ENCODE measurements around the gene ZNF746.

The ZNF746 gene

DNA sequence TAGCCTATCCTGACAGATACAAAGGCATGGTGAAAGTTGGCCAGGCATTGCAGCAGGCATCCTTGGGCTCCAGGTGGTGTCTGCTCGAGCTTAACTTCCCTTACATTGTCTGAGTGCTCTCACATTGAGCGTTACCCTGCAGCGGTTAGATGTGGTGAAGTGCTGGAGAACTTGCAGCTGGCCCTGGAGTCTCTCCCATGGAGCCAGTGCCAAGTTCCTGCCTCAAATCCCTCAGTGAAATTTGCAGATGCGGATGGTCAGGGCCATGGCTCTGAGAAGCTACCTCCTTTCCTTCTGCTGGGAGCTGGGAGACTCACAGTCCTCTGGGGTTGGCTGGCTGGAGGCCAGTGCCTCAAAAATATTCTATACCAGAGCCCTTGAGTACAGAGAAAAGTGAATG lies 3.3 kb upstream of the ZNF746 start:
- TF ChIP-seq ZNF565 (CRISPR knock-in tag; conservative IDR thresholded peaks at IDR 0.05; ENCODE audit: low read depth) = no peak
- no peak for TF ChIP-seq CSDC2 (CRISPR knock-in tag; IDR thresholded peaks at IDR 0.05)
- TF ChIP-seq ZFP30 (CRISPR knock-in tag; IDR thresholded peaks at IDR 0.05) = no peak
- no peak for TF ChIP-seq TCF4 (CRISPR knock-in tag; IDR thresholded peaks at IDR 0.05; ENCODE audit: borderline replicate concordance)
- no peak for TF ChIP-seq ZC3H10 (CRISPR knock-in tag; IDR thresholded peaks at IDR 0.05)
- no peak for TF ChIP-seq PPARA (CRISPR knock-in tag; IDR thresholded peaks at IDR 0.05; ENCODE audit: borderline replicate concordance)
- TF ChIP-seq OSR1 (CRISPR knock-in tag; IDR thresholded peaks at IDR 0.05) = no peak
- TF ChIP-seq, protein P1, sequence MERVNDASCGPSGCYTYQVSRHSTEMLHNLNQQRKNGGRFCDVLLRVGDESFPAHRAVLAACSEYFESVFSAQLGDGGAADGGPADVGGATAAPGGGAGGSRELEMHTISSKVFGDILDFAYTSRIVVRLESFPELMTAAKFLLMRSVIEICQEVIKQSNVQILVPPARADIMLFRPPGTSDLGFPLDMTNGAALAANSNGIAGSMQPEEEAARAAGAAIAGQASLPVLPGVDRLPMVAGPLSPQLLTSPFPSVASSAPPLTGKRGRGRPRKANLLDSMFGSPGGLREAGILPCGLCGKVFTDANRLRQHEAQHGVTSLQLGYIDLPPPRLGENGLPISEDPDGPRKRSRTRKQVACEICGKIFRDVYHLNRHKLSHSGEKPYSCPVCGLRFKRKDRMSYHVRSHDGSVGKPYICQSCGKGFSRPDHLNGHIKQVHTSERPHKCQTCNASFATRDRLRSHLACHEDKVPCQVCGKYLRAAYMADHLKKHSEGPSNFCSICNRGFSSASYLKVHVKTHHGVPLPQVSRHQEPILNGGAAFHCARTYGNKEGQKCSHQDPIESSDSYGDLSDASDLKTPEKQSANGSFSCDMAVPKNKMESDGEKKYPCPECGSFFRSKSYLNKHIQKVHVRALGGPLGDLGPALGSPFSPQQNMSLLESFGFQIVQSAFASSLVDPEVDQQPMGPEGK (CRISPR knock-in tag; IDR thresholded peaks at IDR 0.05; ENCODE audit: borderline replicate concordance) = no peak
- TF ChIP-seq, protein P2, sequence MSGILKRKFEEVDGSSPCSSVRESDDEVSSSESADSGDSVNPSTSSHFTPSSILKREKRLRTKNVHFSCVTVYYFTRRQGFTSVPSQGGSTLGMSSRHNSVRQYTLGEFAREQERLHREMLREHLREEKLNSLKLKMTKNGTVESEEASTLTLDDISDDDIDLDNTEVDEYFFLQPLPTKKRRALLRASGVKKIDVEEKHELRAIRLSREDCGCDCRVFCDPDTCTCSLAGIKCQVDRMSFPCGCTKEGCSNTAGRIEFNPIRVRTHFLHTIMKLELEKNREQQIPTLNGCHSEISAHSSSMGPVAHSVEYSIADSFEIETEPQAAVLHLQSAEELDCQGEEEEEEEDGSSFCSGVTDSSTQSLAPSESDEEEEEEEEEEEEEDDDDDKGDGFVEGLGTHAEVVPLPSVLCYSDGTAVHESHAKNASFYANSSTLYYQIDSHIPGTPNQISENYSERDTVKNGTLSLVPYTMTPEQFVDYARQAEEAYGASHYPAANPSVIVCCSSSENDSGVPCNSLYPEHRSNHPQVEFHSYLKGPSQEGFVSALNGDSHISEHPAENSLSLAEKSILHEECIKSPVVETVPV (CRISPR knock-in tag; IDR thresholded peaks at IDR 0.05) = no peak
- no peak for TF ChIP-seq ZNF8 (CRISPR knock-in tag; IDR thresholded peaks at IDR 0.05)
- no peak for TF ChIP-seq ESRRG (CRISPR knock-in tag; IDR thresholded peaks at IDR 0.05)
- TF ChIP-seq GLIS3 (CRISPR knock-in tag; IDR thresholded peaks at IDR 0.05) = no peak
- TF ChIP-seq SNAI2 (CRISPR knock-in tag; IDR thresholded peaks at IDR 0.05) = no peak
- TF ChIP-seq, protein P3, sequence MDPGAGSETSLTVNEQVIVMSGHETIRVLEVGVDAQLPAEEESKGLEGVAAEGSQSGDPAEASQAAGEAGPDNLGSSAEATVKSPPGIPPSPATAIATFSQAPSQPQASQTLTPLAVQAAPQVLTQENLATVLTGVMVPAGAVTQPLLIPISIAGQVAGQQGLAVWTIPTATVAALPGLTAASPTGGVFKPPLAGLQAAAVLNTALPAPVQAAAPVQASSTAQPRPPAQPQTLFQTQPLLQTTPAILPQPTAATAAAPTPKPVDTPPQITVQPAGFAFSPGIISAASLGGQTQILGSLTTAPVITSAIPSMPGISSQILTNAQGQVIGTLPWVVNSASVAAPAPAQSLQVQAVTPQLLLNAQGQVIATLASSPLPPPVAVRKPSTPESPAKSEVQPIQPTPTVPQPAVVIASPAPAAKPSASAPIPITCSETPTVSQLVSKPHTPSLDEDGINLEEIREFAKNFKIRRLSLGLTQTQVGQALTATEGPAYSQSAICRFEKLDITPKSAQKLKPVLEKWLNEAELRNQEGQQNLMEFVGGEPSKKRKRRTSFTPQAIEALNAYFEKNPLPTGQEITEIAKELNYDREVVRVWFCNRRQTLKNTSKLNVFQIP (CRISPR knock-in tag; IDR thresholded peaks at IDR 0.05; ENCODE audit: borderline replicate concordance, low read depth) = no peak
- TF ChIP-seq, protein P4, sequence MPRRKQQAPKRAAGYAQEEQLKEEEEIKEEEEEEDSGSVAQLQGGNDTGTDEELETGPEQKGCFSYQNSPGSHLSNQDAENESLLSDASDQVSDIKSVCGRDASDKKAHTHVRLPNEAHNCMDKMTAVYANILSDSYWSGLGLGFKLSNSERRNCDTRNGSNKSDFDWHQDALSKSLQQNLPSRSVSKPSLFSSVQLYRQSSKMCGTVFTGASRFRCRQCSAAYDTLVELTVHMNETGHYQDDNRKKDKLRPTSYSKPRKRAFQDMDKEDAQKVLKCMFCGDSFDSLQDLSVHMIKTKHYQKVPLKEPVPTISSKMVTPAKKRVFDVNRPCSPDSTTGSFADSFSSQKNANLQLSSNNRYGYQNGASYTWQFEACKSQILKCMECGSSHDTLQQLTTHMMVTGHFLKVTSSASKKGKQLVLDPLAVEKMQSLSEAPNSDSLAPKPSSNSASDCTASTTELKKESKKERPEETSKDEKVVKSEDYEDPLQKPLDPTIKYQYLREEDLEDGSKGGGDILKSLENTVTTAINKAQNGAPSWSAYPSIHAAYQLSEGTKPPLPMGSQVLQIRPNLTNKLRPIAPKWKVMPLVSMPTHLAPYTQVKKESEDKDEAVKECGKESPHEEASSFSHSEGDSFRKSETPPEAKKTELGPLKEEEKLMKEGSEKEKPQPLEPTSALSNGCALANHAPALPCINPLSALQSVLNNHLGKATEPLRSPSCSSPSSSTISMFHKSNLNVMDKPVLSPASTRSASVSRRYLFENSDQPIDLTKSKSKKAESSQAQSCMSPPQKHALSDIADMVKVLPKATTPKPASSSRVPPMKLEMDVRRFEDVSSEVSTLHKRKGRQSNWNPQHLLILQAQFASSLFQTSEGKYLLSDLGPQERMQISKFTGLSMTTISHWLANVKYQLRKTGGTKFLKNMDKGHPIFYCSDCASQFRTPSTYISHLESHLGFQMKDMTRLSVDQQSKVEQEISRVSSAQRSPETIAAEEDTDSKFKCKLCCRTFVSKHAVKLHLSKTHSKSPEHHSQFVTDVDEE (CRISPR knock-in tag; IDR thresholded peaks at IDR 0.05) = no peak
- no peak for TF ChIP-seq RARB (CRISPR knock-in tag; IDR thresholded peaks at IDR 0.05)
- TF ChIP-seq TOX (CRISPR knock-in tag; IDR thresholded peaks at IDR 0.05; ENCODE audit: borderline replicate concordance) = no peak
- no peak for ATAC-seq

DNA sequence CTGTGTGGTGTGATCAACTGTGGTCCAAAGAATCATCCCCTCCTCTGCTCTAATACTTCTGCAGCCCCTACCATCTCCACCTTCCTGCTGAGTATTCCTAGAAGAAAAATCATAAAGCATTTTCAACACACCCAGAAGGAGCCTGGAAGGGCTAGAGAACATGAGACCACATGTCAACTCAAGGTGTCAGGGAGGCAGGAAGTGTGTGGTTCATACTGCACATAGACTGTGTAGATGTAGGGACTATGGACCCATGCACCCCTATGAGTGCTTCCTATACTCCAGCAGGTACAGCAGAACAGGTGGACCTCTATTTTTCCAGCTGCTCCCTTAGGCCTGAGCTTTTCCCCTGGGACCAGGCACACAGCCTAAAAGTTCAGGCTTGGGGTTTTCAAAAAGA lies 2.6 kb upstream of the ZNF746 start:
- no peak for ATAC-seq
- TF ChIP-seq ZNF8 (CRISPR knock-in tag; IDR thresholded peaks at IDR 0.05) = no peak
- TF ChIP-seq ESRRG (CRISPR knock-in tag; IDR thresholded peaks at IDR 0.05) = no peak
- TF ChIP-seq PPARA (CRISPR knock-in tag; IDR thresholded peaks at IDR 0.05; ENCODE audit: borderline replicate concordance) = no peak
- TF ChIP-seq OSR1 (CRISPR knock-in tag; IDR thresholded peaks at IDR 0.05) = no peak
- no peak for TF ChIP-seq SNAI2 (CRISPR knock-in tag; IDR thresholded peaks at IDR 0.05)
- no peak for TF ChIP-seq CSDC2 (CRISPR knock-in tag; IDR thresholded peaks at IDR 0.05)
- TF ChIP-seq, protein P3 (CRISPR knock-in tag; IDR thresholded peaks at IDR 0.05; ENCODE audit: borderline replicate concordance, low read depth) = no peak
- TF ChIP-seq TOX (CRISPR knock-in tag; IDR thresholded peaks at IDR 0.05; ENCODE audit: borderline replicate concordance) = no peak
- no peak for TF ChIP-seq ZFP3 (CRISPR knock-in tag; IDR thresholded peaks at IDR 0.05)
- TF ChIP-seq BACH2 (CRISPR knock-in tag; IDR thresholded peaks at IDR 0.05; ENCODE audit: borderline replicate concordance) = no peak
- TF ChIP-seq, protein P4 (CRISPR knock-in tag; IDR thresholded peaks at IDR 0.05) = no peak
- TF ChIP-seq ZC3H10 (CRISPR knock-in tag; IDR thresholded peaks at IDR 0.05) = no peak
- no peak for TF ChIP-seq ZFP30 (CRISPR knock-in tag; IDR thresholded peaks at IDR 0.05)
- TF ChIP-seq RARB (CRISPR knock-in tag; IDR thresholded peaks at IDR 0.05) = no peak

Measured in SK-N-SH treated with all-trans-retinoic acid at 6 μM for 48 hours (cell line).